Stimulated activated CD8-positive, alpha-beta memory T cell treated with anti-CD3 and anti-CD28 coated beads, Interleukin-7, amount 100 ng/mL, for 4 hours (primary cell): Measurements from ENCODE around the gene TMEM178B.

Experiments used
- DNase-seq, 2 donors: peaks; one replicate each; pipeline ENCODE4 v3.0.0-alpha.2; 2020; ENCODE audit warnings: low read depth in 2 of 2

Gene TMEM178B

DNA sequence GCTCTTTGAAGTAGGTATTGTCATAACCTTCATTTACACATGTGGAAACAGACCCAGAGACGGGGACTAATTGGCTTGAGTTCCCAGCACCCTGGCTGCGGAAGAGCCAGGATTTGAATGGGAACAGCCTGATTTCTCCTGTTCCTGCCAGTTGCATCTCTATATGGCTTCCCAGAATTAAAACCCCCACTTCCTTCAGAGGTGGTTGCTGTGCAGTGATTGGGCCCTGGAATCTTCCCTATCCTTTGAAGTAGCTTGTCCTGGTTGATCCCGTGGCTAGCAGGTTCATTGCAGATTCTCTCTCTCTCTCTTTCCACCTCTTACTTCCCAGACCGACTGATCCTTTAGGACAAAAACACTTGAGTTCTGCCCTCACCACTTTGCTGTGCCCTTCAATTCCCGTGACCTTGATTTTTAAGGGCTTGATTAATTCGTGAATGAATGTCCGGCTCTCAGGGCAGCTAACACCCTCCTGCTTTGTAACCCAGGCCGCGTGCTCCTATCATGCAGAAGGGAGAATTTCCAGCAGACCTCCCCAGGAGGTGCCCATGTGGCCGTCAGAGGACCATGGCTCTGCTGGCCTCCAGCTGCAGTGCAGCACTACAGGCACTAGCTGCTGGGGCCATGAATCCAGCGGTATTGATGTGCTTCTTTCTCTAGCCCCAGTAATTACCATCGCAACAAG is 356.7 kb downstream of the TMEM178B start:
- no peak for DNase-seq

DNA sequence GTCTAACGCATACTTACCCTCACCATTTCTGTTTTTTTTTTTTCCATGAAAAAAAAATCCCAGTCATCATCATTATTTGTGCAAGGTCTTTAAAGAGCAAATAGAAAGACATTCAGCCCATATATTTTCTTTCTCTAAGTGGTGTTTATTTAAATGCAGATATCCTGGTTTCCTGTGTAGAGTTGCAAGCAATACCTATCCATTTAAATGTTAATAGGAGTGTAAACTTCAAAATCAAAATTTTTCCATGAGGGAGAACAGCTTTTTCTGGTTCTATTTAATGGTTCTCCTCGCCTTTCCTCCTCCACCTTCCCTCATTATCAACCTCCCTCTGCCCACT is 357.2 kb downstream of the TMEM178B start:
- DNase-seq = no peak

DNA sequence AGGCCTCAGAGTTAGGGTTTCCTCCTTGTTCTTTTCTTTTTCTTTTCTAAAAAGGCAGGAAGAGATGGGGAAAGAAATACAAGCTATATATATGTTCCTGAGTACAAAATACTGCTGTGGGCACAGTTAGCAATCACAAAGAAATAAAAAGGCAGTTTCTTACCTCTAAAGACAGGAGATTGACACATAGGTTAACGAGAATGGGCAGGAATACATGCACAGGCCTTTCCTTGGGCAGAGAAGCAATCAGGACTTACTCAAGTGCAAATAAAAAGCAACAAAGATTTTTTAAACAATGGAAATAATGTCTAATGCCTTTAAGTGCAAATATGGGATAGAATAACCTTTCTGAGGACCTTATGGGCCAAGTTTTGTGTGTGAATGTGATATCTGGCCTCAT is 357.8 kb downstream of the TMEM178B start:
- DNase-seq = no peak

DNA sequence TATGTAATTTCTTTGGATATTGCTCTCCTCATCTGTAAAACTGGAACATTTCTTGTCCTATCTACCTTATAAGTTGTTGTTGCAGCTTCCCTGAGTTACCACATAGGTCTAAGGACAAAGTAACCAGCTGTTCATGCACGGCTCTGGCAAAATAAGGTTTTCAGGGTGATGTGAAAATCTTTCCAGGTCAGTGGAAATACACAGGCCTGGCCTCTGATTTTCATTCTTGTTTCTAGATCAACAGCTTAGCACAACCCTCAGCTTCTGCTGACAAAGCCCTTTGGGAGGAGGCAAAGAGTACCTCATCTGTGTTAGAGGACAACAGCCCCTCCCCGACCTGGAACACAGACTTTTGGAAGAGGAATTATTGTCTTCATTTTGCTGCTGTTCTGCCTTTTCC is 359.8 kb downstream of the TMEM178B start:
- DNase-seq = no peak

DNA sequence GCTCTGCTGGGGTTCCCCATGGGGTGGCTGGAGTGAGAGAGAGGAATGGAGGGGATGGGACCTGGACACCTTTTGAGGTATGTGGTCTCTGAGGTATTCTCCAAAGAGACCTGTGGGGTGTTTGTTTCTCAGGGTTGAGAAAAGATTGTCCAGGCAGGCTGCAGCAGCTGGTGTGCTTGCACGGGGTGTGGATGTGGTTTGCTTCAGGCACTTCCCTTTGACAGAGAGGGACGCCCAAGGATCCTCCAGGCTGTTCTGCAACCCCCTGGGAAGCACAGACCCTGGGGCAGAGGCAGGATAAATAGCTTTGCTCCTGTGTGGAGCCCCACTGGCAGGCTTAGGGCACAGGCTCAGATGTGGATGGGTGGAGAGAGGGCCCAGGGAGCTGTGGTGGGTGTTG is 362.3 kb downstream of the TMEM178B start:
- DNase-seq = no peak

DNA sequence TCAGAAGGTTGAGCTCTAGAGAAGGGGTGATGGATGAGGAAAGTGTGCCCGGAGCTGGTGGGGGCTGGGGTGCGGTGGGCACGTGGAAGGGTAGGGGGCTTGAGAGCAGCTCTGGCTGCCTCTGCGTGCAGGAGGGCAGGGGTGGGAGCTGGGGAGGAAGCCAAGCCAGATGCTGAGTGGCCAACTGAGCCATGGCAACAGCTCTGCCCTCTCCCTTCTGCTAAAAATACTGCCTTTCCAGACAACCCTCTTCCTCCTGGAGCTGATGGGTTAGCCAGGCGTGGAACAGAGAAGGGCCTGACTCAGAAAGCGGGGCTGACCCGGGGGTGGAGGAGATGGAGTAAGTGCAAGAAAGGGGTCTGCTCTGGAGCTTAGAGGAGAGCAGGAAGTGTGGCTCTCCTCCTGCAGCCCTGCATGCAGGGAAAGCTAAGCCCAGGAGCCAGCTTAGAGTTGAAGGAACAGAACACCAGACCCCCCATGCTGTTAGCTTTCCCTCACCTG is 362.8 kb downstream of the TMEM178B start:
- DNase-seq = no peak

DNA sequence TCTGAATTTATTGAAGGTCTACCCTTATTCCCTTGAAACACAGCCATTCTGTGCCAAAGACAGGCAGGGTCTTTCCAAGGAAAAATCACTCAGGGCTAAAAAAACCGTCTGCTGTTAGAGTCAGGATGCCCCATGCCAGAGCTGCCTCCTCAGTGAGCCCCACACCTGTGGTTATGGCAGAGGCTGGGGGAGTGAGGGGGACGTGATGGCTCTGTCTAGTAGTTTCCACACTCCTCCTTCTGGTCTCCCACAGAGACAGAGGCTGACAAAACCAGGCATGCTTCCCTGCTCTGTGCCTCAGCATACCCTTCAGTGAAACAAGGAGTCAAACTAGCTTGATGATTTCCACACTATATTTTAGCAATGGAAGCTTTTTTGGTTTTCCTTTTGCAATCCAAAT is 365.3 kb downstream of the TMEM178B start:
- DNase-seq = no peak

DNA sequence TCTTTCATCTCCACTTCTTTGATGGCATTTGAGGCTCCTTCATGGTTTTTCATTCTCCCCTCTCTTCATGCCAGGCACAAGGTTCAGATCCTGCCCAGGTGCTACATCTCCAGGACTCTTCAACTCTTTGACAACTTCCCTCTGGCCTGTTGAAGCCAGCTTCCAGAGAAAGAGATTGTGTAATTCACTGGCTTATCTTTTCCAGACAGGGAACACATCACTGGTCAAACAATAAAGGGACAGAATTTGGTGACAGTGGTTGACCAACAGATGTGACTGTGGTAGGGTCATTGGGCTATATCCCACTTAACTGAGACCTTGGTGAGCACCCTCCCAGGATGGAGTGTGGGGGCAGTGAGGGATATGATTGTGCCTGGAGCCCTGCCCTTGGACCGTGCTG is 365.9 kb downstream of the TMEM178B start:
- no peak for DNase-seq

DNA sequence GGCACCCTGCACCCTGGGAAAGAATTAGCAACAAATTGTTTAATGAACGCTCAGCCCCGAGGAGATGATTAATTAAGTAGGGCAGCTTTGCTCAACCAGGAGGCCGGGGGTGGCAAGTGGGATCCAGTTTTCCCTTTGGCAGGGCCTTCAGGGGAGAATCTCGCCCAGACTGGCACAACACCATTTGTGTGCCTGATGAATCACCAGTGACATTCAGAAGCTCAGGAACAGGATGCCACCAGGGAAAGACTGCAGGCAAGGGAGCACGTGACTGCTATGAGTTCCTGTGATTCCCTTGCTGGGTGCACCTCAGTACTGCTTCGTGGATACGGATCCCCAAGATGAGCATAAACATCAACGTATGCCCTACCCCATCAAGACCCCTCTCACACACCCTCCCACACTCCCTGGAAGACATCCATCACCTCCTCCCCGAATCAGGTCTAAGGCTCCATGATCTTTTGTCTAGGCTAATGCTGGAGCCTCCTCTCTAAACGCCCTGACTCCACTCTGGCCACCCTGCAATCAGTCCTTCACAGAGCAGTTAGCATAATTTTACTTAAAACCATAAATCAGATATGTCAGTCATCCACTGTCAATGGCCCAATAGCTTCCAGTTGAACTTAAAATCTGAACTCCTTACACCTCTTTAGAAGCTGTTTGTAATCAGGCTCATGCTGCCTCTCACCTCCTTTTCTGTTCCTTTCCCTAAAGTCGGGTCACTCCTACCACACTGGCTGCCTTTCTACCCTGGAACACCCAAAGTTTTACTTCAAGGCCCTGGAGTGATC is 368.2 kb downstream of the TMEM178B start:
- no peak for DNase-seq

DNA sequence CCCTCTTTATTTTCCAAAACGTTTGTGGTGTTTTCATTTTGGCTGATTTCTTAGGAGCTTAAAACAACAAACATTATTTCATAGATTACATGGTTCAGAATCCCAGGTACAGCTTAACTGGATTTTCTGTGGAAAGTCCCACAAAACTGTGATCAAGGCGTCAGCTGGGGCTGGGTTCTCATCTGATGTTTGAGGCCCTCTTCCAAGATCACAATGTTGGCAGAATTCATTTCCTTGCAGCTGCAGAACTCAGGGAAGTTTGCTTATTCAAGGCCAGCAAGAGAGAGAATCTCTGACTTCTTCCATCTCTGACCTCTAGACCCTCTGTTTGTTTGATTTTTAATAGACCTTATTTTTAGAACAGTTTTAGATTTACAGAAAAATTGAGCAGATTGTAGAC is 368.9 kb downstream of the TMEM178B start:
- no peak for DNase-seq

DNA sequence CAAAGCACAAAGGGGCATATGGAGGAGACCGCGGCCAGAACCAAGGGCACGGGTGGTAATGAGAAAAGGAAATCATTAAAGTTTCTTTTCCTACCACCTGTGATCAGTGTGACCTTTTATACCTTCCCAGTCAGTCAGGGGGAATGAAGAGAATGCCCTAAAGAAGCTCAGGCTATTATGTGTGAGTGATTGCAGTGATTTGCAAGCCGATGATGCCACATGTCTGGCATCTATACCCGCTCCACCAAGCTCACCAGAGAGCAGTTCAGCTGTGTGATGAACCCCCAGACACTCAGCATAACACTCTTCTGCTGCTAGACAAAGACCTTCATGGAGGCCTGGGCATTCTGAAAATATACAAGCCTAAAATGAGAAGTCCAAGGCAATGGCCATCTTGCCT is 371.1 kb downstream of the TMEM178B start:
- no peak for DNase-seq

DNA sequence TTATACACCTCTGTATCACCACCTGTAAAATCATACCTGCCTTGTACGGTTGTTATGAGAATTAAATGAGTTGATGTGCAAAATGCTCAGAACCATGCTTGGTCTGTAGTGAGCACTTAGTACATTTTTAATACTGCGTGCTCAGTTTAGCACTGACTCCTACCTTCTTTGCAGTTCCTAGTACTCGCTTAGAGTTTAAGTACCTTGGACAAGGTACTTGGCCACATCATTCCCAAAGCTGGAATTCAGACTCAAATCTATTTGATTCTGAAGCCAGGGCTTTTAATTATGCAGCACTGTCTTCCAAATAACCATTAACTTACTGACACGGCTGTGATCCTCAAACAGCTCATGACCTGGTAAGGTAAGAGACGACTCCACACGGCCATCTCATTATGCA is 377.4 kb downstream of the TMEM178B start:
- DNase-seq = no peak

DNA sequence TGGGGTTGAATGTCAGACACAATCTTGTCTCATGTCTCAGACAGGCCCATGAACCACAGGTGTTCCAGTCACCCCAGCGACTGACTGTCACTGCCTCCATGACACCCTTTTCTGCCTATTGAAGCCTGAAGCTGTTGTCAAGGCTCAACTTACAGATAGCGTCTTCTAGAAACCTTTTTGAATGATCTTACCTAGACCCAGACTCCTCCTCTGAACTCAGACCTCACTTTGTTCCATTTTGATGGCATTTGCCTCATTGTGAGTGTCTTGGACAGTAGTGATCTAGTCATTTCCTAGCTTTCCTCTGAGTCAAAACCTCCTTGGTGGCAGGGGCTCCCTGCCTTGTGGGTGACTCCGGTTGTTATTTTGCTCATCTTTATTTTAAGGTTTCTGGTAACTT is 379.0 kb downstream of the TMEM178B start:
- DNase-seq = no peak

DNA sequence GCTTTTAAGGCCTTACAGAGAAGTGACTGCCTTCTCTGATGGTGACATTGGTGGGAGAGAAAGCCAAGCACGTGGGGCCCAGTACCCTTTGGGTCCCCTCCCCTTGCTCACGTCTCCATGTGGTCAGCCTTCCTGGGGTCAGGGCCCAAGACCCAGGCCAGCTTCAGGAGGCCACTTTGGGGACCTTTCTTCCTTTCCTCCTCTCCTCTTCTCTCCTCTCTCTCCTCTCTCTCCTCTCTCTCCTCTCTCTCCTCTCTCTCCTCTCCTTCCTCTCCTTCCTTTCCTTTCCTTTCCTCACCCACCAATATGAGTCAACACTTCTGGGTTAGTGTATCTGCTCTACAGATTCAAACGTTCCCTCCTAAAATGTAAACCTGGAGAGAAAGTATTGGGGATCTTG is 380.5 kb downstream of the TMEM178B start:
- no peak for DNase-seq

DNA sequence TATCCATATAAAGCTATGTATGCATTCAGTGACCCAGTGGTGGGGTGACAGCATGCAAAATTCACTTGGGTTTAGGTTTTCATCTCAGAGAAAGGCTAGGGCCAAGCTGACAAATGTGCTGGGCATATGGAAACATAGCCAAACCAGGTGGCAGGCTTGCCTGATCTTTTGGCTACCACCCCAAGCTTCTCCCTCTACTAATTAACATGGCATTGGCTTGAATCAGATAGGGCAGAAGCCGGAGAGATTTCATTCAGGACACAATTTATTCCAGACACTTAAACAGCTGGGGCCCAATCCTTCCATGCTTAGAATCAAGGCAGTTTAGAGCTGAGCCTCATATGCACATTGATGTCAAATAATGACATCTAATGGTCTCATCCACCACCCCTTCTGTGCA is 381.9 kb downstream of the TMEM178B start:
- no peak for DNase-seq

DNA sequence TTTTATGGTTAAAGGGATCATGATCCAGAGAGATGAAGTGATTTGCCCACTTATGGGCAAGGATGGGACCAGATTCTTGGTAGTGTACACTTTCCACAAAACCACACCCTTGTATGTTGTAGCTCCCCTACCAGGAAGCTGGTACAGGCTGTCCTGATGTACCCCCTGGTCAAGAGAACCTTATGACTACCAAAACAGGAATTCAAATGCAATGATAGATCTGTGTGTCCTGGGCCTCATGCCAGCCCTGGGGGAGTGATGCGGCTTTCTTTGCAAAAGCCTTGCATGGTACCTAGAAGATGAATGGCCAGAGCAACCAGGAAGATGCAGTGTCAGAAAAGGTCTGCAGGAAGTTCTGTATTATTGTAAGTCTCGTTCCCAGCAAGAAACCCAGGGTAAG is 382.4 kb downstream of the TMEM178B start:
- DNase-seq = no peak

DNA sequence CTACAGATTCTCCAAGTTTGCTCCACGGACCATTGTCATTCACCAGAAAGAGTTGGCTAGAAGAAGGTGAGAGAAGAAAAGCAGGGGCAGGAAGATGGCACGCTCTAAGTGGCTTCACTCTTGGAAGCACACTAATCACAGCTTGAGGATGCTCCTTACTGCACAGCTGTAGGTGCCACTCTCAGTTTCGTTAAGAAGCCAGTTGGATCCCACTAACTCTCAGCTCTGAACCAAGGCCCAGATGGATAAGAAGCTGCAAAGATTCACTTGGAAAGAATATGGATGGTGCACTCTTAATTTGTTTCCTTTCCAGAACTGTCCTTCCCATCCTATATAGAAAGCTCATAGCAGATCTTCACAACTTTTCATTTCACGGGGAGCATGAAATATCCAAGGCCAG is 382.8 kb downstream of the TMEM178B start:
- DNase-seq = no peak

DNA sequence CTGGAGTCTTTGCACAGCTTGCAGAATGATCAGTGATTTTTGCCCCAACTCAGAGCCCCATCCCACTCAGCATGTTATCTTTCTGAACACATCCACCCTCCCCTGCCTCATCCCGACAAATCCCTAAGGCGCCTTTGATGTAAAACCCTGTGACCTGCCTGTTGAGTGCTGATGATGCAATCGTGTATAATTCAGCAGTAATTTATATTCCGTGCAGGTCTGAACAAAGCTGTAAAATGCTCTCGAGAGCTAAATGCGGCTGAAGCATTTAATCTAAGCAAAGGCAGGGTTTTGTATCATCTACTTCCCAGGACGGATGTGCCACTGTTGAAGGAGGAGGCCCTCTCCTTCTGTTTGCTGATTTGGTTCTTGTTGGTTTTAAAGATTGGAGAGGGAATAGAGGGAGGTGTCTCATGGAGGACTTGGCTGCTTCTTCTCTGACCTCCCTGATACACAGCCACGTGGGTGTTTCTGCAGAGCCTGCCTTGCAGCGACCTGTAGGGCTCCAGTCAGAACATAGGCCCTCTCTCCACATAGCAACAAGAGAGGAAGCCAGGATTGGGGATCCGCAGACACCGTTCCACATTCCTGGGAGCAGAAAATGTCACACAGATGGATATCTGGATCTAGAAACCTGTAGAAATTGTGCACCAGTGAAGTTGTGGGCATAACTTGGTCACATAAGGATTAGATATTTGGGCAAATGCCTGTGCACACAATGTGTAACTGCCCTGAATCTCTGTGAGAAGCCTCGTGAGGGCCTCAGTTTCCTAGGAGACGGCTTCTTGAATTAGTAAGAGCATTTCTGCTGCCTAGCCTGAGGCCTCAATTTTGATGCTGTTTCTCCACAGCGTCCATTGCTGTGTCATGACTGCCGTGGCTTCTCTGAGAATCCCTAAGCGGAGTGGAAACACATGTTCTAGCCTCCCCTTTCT is 387.2 kb downstream of the TMEM178B start:
- DNase-seq = no peak

DNA sequence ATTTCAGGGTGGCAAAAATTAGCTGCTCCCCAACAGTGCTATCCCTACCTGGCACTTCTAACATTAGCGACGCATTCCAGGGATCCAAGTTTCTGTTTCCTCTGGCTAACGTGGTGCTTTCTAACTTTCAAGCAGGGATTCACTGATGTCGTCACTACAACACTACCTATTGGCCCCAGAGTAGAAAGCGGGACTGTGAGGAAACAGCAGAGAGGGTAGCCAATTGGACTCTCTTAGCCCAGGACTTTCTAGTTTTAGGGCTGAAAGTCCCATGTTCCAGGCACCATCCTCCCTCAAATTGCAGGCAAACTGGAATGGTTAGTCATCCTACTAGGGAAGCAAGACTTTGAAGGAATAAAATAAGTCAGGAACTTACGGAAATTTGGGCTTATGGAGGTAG is 388.1 kb downstream of the TMEM178B start:
- no peak for DNase-seq

DNA sequence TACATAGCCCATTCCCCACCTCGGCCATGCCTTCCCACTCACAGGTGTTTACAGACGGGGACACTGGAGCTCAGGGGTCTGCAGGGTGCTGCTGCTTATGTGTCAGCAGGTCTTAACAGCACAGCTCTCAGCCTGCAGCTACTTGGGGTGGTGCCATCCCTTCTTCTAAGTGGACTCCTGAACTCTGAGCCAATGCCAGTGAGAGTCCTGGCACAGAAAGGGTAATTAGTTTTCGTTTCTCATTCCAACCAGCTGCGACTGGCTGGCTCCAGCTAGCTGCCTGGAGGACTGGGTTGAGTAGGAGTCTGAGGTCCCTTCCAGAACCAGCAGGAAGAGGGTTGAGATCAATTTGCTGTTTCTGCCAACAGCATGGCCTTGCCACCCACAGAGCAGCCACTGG is 389.1 kb downstream of the TMEM178B start:
- DNase-seq = no peak

DNA sequence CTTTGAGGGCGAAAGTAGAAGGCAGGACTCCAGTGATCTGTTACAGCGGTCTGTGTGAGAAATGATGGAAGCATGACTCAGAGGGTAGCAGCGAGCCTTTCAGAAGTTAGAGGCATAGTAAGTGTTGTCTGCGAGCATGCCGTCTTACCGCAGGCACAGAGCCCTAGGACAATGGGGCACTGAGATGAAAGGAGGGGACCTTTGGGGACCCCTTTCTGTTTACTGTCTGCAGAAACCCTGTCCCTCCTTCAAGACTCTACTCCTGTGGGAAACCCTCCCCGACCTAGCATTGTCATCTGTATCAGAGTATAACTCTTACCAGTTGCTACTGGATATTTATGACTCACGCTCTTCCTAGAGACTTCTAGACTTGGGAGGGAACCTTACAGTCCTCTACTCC is 390.1 kb downstream of the TMEM178B start:
- DNase-seq = no peak

DNA sequence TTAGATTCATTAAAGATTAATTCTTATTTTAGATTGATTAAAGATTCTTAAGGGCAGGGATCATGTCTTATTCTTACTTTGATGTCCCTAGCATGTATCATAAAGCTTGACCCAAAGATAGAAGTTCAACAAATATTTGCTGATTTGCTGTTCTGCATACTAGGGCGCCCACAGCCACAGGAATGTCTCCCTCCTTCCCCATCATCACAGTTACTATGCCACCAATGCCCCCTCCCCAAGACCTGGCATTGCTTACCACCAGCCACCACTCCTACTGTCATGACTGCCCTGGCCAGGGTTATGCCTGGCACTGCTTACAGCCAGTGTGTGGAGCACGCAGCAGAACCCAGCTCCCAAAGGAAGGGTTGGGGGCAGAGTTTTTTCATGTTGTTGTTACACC is 390.7 kb downstream of the TMEM178B start:
- DNase-seq = no peak
